K562 (cell line): ENCODE data around the gene CPPED1.

ENCODE experiments used
- CHD7 ChIP-seq: fragments of 200-600 bp; sonication (generic); IDR thresholded peaks from one replicate; pipeline ENCODE4 v1.6.1; 2012; ENCODE audit warnings: mild to moderate bottlenecking, low read depth, low read length, inconsistent platforms
- POLR2AphosphoS5 ChIP-seq: IDR thresholded peaks from 2 replicates; pipeline ENCODE4 v1.6.1; 2011; ENCODE audit warnings: mild to moderate bottlenecking, low read depth, low read length, moderate library complexity; ENCODE audit not compliant: control insufficient read depth, insufficient read depth
- RBBP5 ChIP-seq: fragments of 200-600 bp; sonication (generic); IDR thresholded peaks from 2 replicates; pipeline ENCODE4 v1.6.1; 2012; ENCODE audit warnings: borderline replicate concordance, mild to moderate bottlenecking, low read length, control low read depth, inconsistent platforms; ENCODE audit not compliant: insufficient read depth, poor library complexity, severe bottlenecking
- SRSF1 ChIP-seq: fragments of 200-400 bp; formaldehyde crosslinking; IDR thresholded peaks from 2 replicates; pipeline ENCODE4 v1.6.1; 2017; ENCODE audit warnings: mild to moderate bottlenecking, low read depth, low read length, moderate library complexity
- TAF1 ChIP-seq: IDR thresholded peaks from 2 replicates; pipeline ENCODE4 v1.6.1; 2011; ENCODE audit warnings: mild to moderate bottlenecking, low read length, moderate library complexity; ENCODE audit not compliant: insufficient read depth, control insufficient read depth, severe bottlenecking; ENCODE audit errors: extremely low read depth
- ZFP30 ChIP-seq: fragments of 250-450 bp; sonication (Bioruptor Pico); IDR thresholded peaks from 2 replicates; pipeline ENCODE4 v1.8.0; 2022; ENCODE audit warnings: moderate library complexity, mild to moderate bottlenecking, inconsistent platforms, borderline replicate concordance
- ZNF347 ChIP-seq: fragments of 450-650 bp; formaldehyde crosslinking; IDR thresholded peaks from 2 replicates; pipeline ENCODE4 v1.4.0; 2020; ENCODE audit warnings: low read depth, mild to moderate bottlenecking, moderate library complexity
- TF ChIP-seq, protein P1 (sequence below): sonication (generic); formaldehyde crosslinking; IDR thresholded peaks from 2 replicates; pipeline ENCODE4 v1.4.0; 2020; ENCODE audit warnings: mild to moderate bottlenecking, missing genetic modification reagents

- TF ChIP-seq, protein P1, sequence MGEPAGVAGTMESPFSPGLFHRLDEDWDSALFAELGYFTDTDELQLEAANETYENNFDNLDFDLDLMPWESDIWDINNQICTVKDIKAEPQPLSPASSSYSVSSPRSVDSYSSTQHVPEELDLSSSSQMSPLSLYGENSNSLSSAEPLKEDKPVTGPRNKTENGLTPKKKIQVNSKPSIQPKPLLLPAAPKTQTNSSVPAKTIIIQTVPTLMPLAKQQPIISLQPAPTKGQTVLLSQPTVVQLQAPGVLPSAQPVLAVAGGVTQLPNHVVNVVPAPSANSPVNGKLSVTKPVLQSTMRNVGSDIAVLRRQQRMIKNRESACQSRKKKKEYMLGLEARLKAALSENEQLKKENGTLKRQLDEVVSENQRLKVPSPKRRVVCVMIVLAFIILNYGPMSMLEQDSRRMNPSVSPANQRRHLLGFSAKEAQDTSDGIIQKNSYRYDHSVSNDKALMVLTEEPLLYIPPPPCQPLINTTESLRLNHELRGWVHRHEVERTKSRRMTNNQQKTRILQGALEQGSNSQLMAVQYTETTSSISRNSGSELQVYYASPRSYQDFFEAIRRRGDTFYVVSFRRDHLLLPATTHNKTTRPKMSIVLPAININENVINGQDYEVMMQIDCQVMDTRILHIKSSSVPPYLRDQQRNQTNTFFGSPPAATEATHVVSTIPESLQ (CRISPR knock-in tag): no peak
- TF ChIP-seq ZNF347: no peak
- no peak for TF ChIP-seq SRSF1
- TF ChIP-seq CHD7: no peak
- TF ChIP-seq RBBP5: no peak
- no peak for TF ChIP-seq TAF1
- TF ChIP-seq POLR2AphosphoS5: no peak
- no peak for TF ChIP-seq ZFP30 (CRISPR knock-in tag)
Measured at GRCh38 chr16:12766853-12767252, 36.8 kb downstream of the CPPED1 start.
